HG02588 (cell line): Measurements from ENCODE around the gene MAGEA4.

ENCODE experiments used
- ATAC-seq: cut with Tn5 transposase; IDR thresholded peaks from one replicate; pipeline ENCODE4 v1.9.1; 2021; ENCODE audit warnings: mild to moderate bottlenecking, moderate library complexity; ENCODE audit not compliant: unreplicated experiment

MAGEA4 gene

GRCh38 chrX:151922692-151923091 is 10.0 kb downstream of the MAGEA4 start:
- ATAC-seq, result no peak

DNA sequence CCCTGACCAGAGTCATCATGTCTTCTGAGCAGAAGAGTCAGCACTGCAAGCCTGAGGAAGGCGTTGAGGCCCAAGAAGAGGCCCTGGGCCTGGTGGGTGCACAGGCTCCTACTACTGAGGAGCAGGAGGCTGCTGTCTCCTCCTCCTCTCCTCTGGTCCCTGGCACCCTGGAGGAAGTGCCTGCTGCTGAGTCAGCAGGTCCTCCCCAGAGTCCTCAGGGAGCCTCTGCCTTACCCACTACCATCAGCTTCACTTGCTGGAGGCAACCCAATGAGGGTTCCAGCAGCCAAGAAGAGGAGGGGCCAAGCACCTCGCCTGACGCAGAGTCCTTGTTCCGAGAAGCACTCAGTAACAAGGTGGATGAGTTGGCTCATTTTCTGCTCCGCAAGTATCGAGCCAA is 11.0 kb downstream of the MAGEA4 start:
- ATAC-seq, result no peak

GRCh38 chrX:151929126-151929525 is 16.4 kb downstream of the MAGEA4 start:
- ATAC-seq, result no peak

GRCh38 chrX:151935358-151935757 is 22.7 kb downstream of the MAGEA4 start:
- ATAC-seq, result no peak

DNA sequence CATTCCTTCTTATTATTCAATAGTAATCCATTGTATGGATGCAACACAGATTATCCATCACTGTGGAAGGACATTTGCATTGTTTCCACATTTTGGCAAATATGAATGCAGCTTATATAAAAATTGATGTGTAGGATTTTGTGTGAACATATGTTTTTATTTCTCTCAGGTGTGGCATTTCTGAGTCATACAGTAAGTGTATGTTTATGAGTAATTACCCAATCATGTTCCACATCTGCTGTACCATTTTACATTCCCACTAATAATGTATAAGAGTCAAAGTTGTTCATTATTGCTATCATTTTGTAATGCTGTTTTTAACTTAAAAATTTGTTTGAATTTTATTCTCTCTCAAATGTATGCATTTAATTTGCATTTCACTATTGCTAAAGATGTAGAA is 25.5 kb downstream of the MAGEA4 start:
- ATAC-seq, result no peak

DNA sequence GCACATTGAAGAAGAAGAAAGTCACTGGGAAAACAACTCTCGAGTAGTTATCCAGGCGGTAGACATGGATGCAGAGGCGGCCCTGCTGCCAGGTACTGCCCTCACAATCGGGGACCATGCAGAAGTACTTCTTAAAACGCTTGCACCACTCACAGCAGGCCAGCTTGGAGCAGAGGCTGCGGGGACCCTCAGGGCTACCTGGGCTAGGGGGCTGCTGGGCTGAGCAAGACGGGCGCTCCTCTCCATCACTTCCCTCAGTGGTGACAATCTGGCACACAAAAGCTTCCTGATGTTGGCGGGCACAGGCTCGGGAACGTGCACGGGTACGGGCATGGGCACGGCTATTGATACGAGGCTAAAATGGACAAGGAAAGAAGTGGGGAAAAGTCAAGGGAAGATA is 42.0 kb downstream of the MAGEA4 start:
- ATAC-seq, result no peak

DNA sequence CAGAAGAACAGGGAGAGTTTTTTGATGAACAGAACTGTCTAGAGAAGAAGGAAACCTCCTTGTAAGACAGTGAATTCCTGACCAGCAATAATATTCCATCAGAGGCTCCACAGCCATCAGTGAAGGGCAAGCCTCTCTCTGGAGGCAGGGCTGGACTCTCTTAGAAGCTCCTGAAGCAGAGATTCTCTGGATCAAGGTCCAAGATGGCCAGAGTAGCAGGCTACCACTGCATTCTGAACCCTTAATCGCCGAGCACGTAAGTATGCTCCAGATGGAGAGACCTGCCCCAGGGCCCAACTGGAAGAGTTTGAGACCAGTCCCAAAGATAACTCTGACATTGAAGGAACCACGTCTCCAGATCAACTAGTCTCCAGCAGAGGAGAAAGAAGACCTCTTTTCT is 45.4 kb downstream of the MAGEA4 start:
- ATAC-seq, result no peak

DNA sequence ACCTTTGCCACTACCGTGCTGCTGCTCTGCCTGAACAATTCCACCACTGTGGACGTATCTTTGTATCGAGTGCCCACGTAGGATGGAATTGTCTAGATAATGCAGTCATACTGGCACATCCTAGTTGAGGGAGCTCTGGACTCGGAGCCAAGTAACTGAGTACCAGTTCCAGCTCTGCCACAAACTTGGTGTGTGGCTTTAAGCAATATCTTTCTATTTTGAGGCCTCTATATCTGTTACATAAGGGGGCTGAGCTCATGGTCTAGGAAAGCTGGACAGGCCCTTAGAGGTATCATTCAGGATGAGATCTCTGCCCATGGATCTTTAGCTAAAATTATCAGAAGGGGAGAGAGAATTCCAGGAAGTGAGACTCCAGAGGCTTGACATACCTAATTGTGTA is 49.3 kb downstream of the MAGEA4 start:
- no peak for ATAC-seq

GRCh38 chrX:151966236-151966635 is 53.5 kb downstream of the MAGEA4 start:
- ATAC-seq, result no peak

DNA sequence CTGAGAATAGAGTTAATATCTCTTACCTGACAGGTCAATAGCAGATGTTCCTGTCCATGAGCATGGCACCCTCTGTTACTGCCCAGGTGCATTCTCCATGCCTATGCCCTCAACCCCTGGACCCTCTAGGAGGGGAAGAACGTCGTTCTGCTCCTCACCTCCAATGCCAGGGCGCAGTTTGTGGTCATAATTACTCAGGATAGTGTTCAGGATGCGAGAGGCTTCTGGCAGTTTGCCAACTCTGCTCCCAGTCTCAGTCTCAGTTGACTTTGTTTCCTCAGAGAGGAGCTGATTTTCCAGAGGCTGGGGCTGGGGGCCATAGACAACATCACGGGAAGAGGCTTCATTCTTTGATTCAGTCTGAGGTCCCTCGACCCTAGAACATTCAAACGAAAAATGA is 57.3 kb downstream of the MAGEA4 start:
- no peak for ATAC-seq

DNA sequence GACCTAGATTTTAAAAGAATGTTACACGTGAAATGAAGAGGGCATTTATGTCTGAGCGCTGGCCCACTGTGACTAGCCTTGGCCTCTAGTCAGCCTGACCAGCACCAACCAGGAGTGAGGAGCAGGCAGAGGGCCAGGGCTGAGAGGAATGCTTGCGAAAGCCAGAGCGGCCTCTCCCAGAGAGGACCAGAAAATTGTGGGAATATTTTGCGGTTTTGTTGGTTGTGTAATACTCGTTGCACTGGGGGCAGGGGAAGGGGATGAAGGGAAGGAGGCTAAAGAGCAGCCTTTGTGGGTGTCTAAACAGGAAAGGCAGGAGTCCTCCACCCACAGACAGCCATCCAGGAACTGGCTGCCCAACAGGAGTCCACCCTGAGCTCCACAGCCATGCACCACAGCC is 58.0 kb downstream of the MAGEA4 start:
- ATAC-seq, result no peak

DNA sequence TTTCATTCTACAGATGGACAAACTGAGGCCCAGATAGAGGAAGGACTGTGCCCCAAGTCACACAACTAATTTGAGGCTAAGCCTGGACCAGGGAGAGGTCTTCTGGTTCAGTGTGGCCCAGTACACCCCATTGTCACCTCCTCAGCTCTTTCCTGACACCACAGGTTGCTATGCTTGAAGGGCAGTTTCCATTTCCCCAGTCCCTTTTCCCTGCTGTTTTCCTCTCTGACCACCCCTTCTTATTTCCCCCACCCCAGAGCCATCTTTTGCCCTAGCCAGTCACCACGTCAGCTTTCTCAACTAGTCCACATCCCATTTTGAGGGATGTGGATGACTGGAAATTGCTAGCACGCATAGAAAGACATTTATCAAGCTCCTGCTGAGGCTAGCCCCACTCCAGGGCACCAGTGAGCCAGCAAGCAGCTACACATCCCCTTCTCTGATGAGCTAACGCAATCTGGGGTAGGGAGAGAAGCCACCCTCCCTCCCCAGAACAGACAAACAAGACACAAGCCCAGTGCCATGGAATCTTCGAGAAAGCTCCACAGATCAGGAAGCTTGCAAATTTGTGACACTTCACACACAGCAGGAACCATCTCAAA is 60.5 kb downstream of the MAGEA4 start:
- ATAC-seq, result no peak

DNA sequence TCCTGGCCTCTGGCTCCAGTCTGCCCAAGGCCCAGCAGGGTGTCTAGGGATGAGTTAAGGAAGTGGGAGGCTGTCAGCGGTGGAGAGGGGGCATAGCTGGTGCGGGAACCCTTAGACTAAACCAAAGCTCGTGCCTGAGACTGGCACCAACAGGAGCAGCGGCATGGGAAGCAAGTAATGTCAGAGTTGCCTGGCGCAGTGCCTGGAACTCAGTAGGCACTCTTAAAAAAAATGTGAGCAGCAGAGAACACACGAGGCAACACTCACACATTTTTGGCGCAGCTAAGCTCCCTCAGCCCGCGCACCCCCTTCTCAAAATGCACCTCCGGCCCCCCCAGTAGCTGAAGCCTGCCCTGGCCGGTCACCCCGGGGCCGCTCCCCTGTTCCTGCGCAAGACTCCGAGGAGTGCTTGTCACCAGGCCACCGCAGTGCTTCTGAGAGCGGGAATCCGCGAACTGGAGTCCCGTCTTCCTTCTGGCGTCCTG is 61.2 kb downstream of the MAGEA4 start:
- ATAC-seq, result no peak
